AG04450 (cell line): ENCODE results near the gene CASP8AP2. TPM values are rescaled to one million over a fixed set of nuclear protein-coding genes. Genes with fewer than 3 reads are reported as not detected.

ENCODE experiments used
- CTCF ChIA-PET: fragments of 300-600, 350-600 bp; formaldehyde crosslinking; extraction: SDS; loops from one replicate; lab custom pipeline; 2022; ENCODE audit warnings: antibody characterized with exemption, inconsistent platforms; lab: Charles Lee
- POLR2A ChIA-PET: fragments of 350-600 bp; formaldehyde crosslinking; extraction: SDS; loops from one replicate; lab custom pipeline; 2021; ENCODE audit warnings: antibody characterized with exemption, inconsistent platforms; lab: Yijun Ruan, JAX
- DNase-seq: peaks from one replicate; pipeline ENCODE4 v3.0.0-alpha.2; 2011; ENCODE audit warnings: low read depth, low spot score
- H3K27ac ChIP-seq: one replicate; pipeline ENCODE4 v1.5.1; 2012; ENCODE audit warnings: low read depth, low read length, control low read depth
- H3K27me3 ChIP-seq: one replicate; pipeline ENCODE4 v1.6.0; 2012; ENCODE audit warnings: low read length; ENCODE audit not compliant: control insufficient read depth, insufficient read depth
- H3K4me3 ChIP-seq: 2 replicates; pipeline ENCODE4 v1.5.1; 2011; ENCODE audit warnings: mild to moderate bottlenecking, low read depth, low read length, control low read depth
- H3K9me3 ChIP-seq: 2 replicates; pipeline ENCODE4 v1.5.1; 2012; ENCODE audit warnings: low read length; ENCODE audit not compliant: control insufficient read depth, insufficient read depth
- polyA plus RNA-seq: library from polyadenylated mRNA; depleted of rRNA; stranded (reverse); fragments of >200 nt; gene quantifications from 2 replicates; pipeline ENCODE4 v1.2.3, GENCODE V29; 2011
- TF ChIP-seq, protein P1 (sequence below): IDR thresholded peaks from 2 replicates; pipeline ENCODE4 v1.5.1; 2011; ENCODE audit warnings: low read depth, low read length, control low read depth, inconsistent platforms

CASP8AP2 gene
- polyA plus RNA-seq, 1 experiment, result 10.8 TPM

DNA sequence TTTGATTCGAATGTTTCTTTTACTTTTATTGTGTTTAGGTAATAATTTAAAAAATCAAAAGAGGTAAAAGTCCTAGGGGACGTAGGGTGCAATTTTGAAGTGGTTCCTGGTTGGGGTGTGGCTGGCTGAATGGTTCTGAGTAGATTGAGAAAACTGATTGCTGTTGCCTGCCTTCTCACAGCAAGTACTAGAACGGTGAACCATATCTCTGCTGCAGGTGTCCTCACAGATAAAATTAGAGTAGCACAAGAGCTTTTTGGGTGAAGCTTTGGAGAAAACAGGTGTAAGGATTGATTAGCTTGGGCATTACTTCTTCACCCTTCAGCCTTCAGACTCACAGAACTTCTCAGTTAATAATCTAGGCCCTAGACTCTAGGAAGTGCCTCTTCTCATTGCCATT is 44.8 kb downstream of the CASP8AP2 start:
- ChIA-PET POLR2A (no interaction called here), CTCF (no interaction called here)
- Histone ChIP-seq H3K27ac (no peak overlapping the region), H3K9me3 (no peaks in the 10 kb centered on the region), H3K4me3 (no peak overlapping the region), H3K27me3 (no peaks in the 10 kb centered on the region)
- DNase-seq, result no peak
- TF ChIP-seq, protein P1, sequence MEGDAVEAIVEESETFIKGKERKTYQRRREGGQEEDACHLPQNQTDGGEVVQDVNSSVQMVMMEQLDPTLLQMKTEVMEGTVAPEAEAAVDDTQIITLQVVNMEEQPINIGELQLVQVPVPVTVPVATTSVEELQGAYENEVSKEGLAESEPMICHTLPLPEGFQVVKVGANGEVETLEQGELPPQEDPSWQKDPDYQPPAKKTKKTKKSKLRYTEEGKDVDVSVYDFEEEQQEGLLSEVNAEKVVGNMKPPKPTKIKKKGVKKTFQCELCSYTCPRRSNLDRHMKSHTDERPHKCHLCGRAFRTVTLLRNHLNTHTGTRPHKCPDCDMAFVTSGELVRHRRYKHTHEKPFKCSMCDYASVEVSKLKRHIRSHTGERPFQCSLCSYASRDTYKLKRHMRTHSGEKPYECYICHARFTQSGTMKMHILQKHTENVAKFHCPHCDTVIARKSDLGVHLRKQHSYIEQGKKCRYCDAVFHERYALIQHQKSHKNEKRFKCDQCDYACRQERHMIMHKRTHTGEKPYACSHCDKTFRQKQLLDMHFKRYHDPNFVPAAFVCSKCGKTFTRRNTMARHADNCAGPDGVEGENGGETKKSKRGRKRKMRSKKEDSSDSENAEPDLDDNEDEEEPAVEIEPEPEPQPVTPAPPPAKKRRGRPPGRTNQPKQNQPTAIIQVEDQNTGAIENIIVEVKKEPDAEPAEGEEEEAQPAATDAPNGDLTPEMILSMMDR, result no peak

DNA sequence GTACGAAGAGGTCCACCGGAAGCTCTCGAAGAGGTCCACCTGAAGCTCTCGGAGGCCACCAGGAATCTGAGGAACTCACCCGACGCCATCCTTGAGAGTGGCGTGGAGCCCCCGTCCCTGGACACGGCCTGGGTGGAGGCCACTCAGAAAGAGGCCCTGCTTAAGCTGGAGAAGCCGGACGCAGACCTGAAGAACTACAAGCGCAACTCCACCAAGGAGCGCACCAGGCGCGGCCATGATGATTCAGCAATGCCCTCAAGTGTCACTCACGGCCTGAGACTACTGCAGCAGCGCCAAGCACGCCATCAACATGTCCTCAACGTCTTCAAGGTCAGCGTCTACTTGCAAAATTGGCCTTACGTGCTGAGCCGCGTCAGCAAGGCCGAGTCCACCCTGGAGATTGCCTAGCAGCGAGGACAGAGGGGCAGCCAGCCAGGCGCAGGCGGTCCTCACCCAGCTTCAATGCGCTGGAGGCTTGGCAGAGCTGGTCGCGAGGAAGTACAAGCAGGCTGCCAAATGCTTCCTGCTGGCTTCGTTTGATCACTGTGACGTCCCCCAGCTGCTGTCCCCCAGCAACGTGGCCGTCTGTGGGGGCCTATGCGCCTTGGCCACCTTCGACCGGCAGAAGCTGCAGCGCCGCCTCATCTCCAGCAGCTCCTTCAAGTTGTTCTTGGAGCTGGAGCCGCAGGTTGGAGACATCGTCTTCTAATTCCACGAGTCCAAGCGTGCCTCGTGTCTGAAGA is 56.9 kb downstream of the CASP8AP2 start:
- DNase-seq, result no peak
- TF ChIP-seq, protein P1, result no peak
- Histone ChIP-seq H3K9me3 (peaks cover 16% of the 10 kb centered on the region; the same call in 1 of the 2 replicates), H3K27me3 (peaks cover 11% of the 10 kb centered on the region), H3K4me3 (no peak overlapping the region), H3K27ac (no peak overlapping the region)
- CTCF ChIA-PET, result interaction anchor here (0.6 kb wide), 1 partner anchor 517 kb away, joined by 3 read pairs; no protein-coding TSS in a partner anchor
- POLR2A ChIA-PET, result no interaction called here

- H3K4me3 ChIP-seq, result no peak overlapping the region
- POLR2A ChIA-PET, result no interaction called here
- TF ChIP-seq, protein P1, result no peak
- CTCF ChIA-PET, result no interaction called here
- peaks cover 14% of the 10 kb centered on the region for H3K27me3 ChIP-seq
- peaks cover 16% of the 10 kb centered on the region; the same call in 1 of the 2 replicates for H3K9me3 ChIP-seq
- H3K27ac ChIP-seq, result no peak overlapping the region
- no peak for DNase-seq
These were observed 57.9 kb downstream of the CASP8AP2 start for GRCh38 chr6:89887452-89888137.

DNA sequence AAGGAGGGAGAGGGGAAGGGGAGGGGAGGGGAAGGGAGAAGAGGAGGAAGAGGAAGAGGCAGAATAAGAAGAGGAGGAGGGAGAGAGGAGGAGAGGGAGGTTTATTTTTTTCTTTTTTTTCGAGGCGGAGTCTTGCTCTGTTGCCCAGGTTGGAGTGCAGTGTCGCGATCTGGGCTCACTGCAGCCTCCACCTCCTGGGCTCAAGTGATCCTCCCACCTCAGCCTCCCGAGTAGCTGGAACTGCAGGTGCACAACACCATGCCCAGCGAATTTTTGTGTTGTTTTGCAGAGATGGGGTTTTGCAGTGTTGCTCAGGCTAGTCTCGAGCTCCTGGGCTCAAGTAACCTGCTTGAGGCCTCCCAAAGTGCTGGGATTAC is 58.4 kb downstream of the CASP8AP2 start:
- POLR2A ChIA-PET, result no interaction called here
- CTCF ChIA-PET, result interaction anchor here (1.1 kb wide), 1 partner anchor 505 kb away, joined by 3 read pairs; no protein-coding TSS in a partner anchor
- H3K27me3 ChIP-seq, result peaks cover 14% of the 10 kb centered on the region

More for the DNA sequence above, 58.4 kb downstream of the CASP8AP2 start:
- H3K27ac ChIP-seq, result no peak overlapping the region
- TF ChIP-seq, protein P1, result no peak
- H3K4me3 ChIP-seq, result no peak overlapping the region
- peaks cover 16% of the 10 kb centered on the region; the same call in 1 of the 2 replicates for H3K9me3 ChIP-seq
- no peak for DNase-seq
